Measurements from ENCODE around the gene ATP11A.
A peak's percentile ranks its signal among the peaks of the same experiment; 100 is the strongest.

Gene ATP11A

DNA sequence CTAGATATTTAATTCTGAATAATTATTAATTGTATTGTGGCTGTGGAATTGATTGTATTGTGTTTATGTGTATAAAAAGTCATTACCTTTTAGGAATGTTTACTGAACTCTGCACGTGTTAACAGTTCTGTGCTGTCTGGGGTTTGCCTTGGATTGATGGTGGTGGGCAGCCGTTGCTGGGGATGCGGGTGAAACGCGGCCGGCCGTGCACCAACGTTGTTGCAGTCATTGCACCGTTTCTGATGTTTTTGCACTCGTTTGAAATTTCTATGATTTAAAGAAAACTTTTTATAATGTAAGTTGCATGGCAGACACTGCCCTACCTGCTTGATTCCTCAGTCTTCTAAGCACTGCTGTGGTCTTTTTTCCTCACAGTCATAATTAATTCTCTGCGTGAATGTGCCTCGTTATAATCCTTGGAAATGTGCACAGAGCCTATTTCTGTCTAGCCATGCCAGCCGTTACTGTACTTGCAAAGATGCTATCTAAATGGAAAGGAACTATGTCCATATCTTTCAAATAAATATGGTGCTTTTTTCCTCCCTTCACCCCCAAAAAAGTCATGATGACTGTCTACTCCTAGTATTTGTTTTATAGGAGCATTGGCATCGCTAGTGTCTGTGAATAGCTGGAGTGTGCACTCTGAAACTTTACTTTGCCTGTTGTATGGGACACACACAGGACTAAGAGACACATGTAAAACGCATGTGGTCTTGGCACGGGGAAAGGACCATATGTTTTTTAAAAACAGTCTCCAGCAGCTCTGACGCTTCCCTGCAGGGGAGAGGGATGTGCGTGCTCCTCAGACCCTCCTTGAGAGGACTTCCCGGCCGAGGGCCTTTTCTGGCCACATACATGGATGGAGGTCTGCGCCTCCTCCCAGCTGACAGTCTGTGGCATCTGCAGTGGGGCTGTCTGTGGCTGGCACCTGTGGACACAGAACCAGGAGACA is 238.5 kb downstream of the ATP11A start:
- DNase-seq (ENCODE audit: low read depth, low spot score), result no peak

DNA sequence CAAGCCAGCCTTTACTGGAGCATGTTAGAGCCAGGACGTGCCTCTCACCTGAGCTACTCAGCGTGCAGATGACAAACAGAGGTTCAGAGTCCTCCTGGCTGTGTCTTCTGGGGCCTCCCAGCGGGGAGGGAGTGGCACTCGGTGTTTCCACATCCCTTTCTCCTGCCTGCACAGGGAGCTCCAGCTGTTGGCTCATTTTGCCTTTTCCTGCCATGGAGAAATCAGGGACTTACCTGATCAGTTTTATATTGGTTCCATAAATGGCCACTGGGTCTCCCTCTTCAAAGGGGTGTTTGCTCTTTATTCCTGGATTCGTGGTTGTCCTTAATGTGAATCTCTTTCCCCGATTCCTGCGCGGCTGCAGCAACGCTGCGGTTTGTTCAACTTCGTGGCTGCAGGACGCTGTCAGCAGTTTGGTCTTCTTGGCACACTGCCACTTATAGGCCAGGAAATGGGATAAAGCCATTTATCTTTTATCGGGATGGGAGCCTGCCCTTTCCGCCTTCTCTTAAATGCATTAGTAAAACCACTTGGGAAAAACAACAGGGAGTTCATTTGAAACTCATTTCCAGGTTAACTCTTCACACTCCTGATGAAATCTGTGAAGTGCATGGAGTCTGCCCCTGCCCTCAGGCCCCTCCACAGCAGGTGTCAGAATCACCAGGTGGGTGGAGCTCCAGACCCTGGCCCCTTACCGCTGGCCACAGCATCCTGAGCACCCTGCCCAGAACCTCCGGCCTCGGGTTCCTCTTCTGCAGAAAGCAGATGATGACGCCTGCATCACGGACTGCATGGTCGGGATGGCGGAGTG is 239.3 kb downstream of the ATP11A start:
- DNase-seq (ENCODE audit: low read depth, low spot score), result no peak

DNA sequence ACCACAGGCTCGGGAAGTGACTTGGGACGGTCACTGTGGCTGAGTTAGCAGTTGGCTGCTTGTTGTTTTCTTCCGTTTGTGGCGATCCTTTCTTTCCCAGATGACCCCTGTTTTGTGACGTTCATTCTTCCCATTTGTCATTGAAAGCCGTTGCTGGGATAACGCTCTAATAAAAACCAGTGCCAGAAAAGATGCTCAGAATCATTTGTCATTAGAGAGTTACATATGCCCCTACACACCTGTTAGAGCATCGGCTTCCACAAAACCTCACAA is 239.9 kb downstream of the ATP11A start:
- DNase-seq (ENCODE audit: low read depth, low spot score), result no peak

DNA sequence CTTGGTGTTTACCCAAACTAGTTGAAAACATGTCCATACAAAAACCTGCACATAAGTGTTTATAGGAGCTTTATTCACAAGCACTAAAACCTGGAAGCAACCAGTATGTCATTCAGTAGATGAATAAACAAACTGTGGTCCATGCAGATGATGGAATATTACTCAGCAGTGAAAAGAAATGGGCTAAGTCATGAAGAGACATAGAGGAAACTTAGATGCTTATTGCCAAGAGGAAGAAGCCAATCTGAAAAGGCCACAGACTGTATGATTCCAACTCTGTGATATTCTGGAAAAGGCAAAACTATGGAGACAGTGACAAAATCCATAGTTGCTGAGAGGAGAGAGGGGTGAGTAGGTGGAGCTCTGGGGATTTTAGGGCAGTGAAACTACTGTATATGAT is 240.4 kb downstream of the ATP11A start:
- DNase-seq (ENCODE audit: low read depth, low spot score), result no peak

DNA sequence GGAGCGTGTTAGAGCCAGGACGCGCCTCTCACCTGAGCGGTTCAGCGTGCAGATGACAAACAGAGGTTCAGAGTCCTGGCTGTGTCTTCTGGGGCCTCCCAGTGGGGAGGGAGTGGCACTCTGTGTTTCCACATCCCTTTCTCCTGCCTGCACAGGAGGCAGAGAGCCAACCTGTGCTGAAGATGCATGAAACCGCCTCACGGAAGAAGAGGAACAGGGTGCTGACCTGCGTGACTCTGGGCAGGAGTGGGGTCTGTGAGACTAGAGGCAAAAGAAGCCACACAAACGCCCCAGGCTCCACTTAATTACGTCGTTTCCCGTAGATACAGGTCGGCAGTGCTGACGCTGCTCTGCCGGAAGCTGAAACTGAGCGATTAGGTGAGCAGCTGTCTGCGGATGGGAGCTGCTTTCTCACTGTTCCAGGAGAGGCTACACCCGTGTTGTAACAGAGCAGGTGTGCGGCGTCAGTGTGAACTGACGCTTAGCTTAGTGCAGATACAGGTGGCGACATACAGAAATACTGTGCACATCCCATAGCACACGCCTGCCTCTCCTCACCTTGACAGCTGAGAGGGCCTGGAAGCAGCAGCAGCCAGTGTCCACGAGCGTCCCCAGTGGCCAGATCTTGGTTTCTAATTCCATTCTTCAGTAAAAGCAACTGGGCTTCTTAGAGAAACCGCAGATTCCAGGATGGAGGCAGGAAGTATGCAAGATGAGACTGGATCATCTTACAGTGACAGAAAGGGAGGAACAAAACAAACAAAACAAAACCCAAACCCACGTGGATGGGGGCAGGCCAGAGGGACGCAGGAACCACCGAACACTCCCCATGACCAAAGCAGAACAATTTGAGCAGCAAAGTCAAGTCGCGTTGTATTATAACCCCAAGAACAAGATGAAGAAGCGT is 241.4 kb downstream of the ATP11A start:
- peak; percentile 55 for DNase-seq (ENCODE audit: low read depth, low spot score)

DNA sequence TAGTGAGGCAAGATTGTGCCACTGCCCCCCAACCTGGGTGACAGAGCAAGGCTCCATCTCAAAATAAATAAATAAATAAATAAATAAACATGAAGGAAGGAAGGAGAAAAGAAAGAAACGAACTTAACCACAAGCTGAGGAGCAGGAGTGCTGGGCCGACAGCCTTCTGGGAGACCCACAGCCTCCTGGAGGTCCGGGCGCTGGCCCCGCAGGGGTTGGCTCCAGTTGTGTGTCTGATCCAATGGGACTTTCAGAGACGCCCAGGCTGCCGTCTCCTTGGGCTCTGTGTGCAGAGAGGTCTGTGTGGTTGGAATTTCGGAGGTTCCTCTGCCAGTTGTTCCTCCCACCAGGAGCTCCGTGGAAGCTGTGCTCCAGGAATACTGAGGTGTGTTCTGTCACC is 243.1 kb downstream of the ATP11A start:
- no peak for DNase-seq (ENCODE audit: low read depth, low spot score)

DNA sequence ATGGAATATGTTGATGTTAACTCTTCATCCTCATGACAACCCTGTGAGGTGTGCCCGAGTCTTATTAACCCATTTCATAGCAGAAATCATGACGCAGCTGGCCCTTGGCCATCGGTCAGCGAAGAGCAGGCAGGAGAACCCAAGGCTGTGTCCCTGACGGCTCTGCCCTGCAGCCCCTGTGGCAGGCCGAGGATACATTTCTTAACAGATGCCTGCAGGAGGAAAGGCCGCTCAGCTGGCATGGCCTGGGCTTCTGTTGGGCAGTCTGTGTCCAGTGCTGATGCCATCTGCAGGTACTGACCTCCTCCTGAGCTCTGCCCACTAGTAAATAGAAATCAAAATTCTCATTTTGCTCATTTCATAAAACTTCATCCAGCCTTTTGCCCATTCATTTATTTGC is 243.8 kb downstream of the ATP11A start:
- DNase-seq (ENCODE audit: low read depth, low spot score), result no peak

DNA sequence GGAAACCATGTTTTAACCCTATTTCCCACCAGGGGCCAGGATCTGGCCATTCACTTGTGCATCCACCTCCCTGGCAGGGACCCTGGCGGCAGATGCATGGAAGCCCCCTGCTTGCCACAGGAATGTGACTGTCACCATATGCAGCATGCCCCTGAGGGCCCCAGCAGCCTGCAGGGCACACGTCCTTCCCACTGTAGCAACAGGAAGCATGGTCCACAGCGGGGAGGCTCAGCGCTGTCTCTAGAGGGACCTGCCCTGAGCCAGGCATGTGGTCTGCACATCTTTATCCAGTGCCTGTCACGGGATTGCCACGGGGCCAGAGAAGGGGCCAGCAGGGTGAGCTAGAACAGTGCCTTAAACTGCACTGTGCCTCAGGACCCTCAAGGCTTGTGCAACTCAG is 244.2 kb downstream of the ATP11A start:
- no peak for DNase-seq (ENCODE audit: low read depth, low spot score)

Measured in smooth muscle cell of the brain vasculature (primary cell).